GM13977 (cell line): ENCODE measurements around the gene PAM.
"Not testable (repeated sequence)": the region's sequence is repeated elsewhere in the genome, so short reads cannot be mapped to it uniquely, and the experiment has no call there.

ENCODE experiments used
- DNase-seq: peaks from one replicate; pipeline ENCODE4 v3.0.0; 2012; ENCODE audit warnings: low spot score
- in situ Hi-C: fragments of 300-500 bp; cut with MboI; formaldehyde crosslinking; loops from one replicate; pipeline ENCODE4 v1.12.0; 2022; ENCODE audit warnings: low sequenced_read_pairs, low pct_unique_long_range_greater_than_20kb, mixed read lengths, inconsistent platforms; ENCODE audit not compliant: unreplicated experiment
- TF ChIP-seq, protein P1 (sequence below): IDR thresholded peaks from 2 replicates; pipeline ENCODE4 v1.5.1; 2012; ENCODE audit warnings: mild to moderate bottlenecking, control low read depth; ENCODE audit not compliant: insufficient read depth; ENCODE audit errors: extremely low read depth, missing control alignments

PAM gene

DNA sequence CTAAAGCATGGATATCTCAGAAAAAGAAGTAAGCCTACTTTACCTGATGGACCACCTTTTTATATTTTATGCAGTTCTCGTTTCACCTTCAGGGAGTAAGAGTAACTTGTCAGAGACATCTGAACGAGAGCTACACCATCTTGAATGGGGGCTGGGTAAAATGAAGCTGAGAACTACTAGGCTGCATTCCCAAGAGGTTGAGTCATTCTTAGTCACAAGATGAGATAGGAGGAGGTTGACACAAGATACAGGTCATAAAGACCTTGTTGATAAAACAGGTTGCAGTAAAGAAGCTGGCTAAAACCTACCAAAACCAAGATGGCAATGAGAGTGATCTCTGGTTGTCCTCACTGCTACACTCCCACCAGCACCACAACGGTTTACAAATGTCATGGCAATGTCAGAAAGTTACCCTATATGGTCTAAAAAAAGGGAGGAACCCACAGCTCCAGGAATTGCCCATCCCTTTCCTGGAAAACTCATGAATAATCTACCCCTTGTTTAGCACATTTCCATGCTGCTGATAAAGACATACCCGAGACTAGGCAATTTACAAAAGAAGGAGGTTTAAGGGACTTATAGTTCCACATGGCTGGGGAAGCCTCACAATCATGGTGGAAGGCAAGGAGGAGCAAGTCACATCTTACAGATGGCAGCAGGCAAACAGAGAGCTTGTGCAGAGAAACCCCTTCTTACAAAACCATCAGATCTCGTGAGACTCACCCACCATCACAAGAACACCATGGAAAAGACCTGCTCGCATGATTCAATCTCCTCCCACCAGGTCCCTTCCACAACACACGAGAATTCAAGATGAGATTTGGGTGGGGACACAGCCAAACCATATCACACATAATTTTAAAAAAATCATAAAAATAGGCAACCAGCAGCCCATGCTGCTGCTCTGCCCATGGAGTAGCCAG is 302.4 kb downstream of the PAM start:
- in situ Hi-C loops, result no loop called here
- DNase-seq, result no peak

DNA sequence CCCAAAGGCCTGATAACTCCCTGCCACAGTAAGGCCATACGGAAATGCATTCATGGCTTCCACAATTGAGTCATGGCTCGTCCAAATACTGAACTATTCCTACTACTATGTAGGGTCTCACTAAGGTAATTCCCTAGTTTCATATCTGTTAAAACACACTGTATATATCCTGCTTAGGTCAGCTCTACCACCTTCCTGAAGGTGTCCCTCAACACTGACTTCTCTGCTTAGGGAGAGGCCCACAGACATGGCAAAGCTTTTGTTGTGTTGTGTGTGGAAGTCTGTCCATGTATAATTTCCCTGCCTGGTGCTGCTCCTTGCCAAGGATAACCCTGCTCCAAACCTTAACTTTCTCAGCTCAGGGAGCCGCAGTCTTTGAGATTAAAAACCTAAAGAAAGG is 304.4 kb downstream of the PAM start:
- DNase-seq, result no peak
- TF ChIP-seq, protein P1, sequence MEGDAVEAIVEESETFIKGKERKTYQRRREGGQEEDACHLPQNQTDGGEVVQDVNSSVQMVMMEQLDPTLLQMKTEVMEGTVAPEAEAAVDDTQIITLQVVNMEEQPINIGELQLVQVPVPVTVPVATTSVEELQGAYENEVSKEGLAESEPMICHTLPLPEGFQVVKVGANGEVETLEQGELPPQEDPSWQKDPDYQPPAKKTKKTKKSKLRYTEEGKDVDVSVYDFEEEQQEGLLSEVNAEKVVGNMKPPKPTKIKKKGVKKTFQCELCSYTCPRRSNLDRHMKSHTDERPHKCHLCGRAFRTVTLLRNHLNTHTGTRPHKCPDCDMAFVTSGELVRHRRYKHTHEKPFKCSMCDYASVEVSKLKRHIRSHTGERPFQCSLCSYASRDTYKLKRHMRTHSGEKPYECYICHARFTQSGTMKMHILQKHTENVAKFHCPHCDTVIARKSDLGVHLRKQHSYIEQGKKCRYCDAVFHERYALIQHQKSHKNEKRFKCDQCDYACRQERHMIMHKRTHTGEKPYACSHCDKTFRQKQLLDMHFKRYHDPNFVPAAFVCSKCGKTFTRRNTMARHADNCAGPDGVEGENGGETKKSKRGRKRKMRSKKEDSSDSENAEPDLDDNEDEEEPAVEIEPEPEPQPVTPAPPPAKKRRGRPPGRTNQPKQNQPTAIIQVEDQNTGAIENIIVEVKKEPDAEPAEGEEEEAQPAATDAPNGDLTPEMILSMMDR, result no peak
- in situ Hi-C loops, result no loop called here

More for the DNA sequence above, 302.4 kb downstream of the PAM start:
- TF ChIP-seq, protein P1, result no peak

DNA sequence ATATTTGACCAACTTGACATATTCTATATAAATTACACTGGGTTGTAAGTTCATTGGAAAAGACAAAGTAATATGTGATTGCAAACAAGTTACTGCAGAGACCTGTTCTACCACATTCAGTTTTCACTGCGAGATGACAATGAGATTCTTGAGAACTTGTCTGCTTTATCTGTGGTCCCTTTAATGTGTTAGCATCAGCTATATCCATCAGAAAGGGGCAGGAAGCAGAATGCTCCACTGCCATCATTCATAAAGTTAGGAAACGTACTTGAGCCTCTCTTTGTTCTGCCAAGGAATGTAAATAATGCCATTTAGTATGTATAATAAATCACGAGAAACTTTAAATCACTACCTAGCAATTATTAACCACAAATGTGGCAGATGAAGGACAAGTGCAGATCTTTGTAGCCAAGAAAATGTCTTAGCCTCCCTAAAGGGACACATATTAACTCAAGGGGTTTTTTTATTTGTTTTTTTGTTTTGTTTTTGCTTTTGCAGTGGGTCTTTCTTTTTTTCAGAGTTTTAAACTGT is 305.4 kb downstream of the PAM start:
- in situ Hi-C loops, result no loop called here
- no peak for DNase-seq

DNA sequence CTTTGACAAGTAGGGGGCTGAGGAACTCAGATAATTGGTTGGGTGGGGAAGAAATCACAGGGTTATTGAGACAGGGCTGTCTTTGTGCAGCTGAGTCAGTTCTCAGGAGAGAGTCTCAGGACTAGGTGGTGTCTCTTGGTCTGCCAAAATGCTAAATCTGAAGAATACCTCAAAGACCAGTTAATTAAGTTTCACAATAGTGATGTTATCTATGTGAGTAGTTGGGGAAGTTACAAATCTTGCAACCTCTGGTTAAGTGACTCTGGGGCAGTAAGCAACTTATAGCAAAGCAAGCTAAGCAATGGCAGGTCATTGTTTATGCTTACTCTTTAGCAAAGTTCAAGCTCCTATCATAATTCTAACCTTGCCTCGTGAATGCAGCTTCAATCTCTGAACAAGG is 311.2 kb downstream of the PAM start:
- DNase-seq, result no peak
- TF ChIP-seq, protein P1, result no peak
- in situ Hi-C loops, result no loop called here

More for the DNA sequence above, 305.4 kb downstream of the PAM start:
- TF ChIP-seq, protein P1, result no peak

DNA sequence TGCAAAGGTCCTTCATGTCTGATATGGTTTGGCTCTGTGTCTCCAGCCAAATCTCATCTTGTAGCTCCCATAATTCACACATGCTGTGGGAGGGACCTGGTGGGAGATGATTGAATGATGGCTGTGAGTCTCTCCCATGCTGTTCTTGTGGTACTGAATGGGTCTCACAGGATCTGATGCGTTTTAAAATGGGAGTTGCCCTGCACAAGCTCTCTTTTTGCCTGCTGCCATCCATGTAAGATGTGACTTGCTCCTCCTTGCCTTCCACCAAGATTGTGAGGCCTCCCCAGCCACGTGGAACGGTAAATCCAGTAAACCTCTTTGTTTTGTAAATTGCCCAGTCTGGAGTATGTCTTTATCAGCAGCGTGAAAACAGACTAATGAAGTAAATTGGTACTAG is 318.4 kb downstream of the PAM start:
- in situ Hi-C loops, DNase-seq: not testable (repeated sequence)

DNA sequence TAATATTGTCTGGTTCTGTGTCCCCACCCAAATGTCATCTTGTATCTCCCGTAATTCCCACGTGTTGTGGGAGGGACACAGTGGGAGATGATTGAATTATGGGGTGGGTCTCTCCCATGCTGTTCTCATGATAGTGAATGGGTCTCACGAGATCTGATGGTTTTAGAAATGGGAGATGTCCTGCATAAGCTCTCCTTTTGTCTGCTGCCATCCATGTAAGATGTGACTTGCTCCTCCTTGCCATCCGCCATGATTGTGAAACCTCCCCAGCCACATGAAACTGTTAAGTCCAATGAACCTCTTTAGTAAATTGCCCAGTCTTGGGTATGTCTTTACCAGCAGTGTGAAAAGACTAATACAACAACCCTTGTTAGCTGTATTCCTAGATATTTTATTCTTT is 320.3 kb downstream of the PAM start:
- DNase-seq, result no peak
- in situ Hi-C loops, result no loop called here
- TF ChIP-seq, protein P1, result no peak
